Panc1 (cell line): Measurements from ENCODE around the gene CYSTM1. TPM values are rescaled to one million over a fixed set of nuclear protein-coding genes. Genes with fewer than 3 reads are reported as not detected.

Experiments used
- ATAC-seq: fragments of 200-7000 bp; cut with Tn5 transposase; 2 replicates; pipeline ENCODE4 v1.9.1; 2020; ENCODE audit warnings: mild to moderate bottlenecking, moderate library complexity
- BruUV-seq: library from RNA; stranded (reverse); fragments of 400-500 nt; replicated peaks from 2 replicates; lab custom pipeline; 2021; lab: Mats Ljungman, UMichigan
- CTCF ChIA-PET: fragments of 300-600 bp; sonication (Branson Sonifier 250); formaldehyde crosslinking; loops from one replicate; lab custom pipeline; 2022; ENCODE audit warnings: antibody characterized with exemption; lab: Charles Lee
- POLR2A ChIA-PET: fragments of 300-600 bp; sonication (Branson Sonifier 250); formaldehyde crosslinking; loops from one replicate; lab custom pipeline; 2022; ENCODE audit warnings: antibody characterized with exemption; lab: Charles Lee
- DNase-seq: peaks from one replicate; pipeline ENCODE4 v3.0.0-alpha.2; 2010; ENCODE audit warnings: low read depth, low spot score
- H3K27ac ChIP-seq: 2 replicates; pipeline ENCODE4 v1.5.1; 2011; ENCODE audit warnings: mild to moderate bottlenecking, low read length, inconsistent platforms
- H3K27me3 ChIP-seq: fragments of 200-500 bp; sonication (Bioruptor generic); 2 replicates; pipeline ENCODE4 v1.6.0; 2014; ENCODE audit warnings: low read length, inconsistent platforms; ENCODE audit not compliant: control insufficient read depth, insufficient read depth
- H3K36me3 ChIP-seq: fragments of 200-500 bp; sonication (Bioruptor generic); 2 replicates; pipeline ENCODE4 v1.5.1; 2014; ENCODE audit warnings: inconsistent platforms, mild to moderate bottlenecking, low read length, moderate library complexity; ENCODE audit not compliant: control insufficient read depth, insufficient read depth
- H3K4me1 ChIP-seq: 2 replicates; pipeline ENCODE4 v1.5.1; 2011; ENCODE audit warnings: inconsistent platforms, mild to moderate bottlenecking, low read length, moderate library complexity; ENCODE audit not compliant: control insufficient read depth, insufficient read depth
- H3K4me3 ChIP-seq, 2 experiments: 2 replicates each; pipeline ENCODE4 v1.5.1; 2011 to 2012; ENCODE audit warnings: low read depth in 2 of 2, low read length in 2 of 2, mild to moderate bottlenecking in 2 of 2, inconsistent platforms in 1 of 2, moderate library complexity in 1 of 2
- H3K9me3 ChIP-seq: fragments of 200-500 bp; sonication (Bioruptor generic); 2 replicates; pipeline ENCODE4 v1.5.1; 2014; ENCODE audit warnings: low read depth, mild to moderate bottlenecking, inconsistent platforms, low read length, moderate library complexity; ENCODE audit not compliant: control insufficient read depth, insufficient read depth
- CTCF ChIP-seq: fragments of 450-650 bp; IDR thresholded peaks from 2 replicates; pipeline ENCODE4 v1.5.1; 2017; ENCODE audit warnings: mild to moderate bottlenecking
- POLR2AphosphoS5 ChIP-seq: IDR thresholded peaks from 2 replicates; pipeline ENCODE4 v1.6.1; 2012; ENCODE audit warnings: mild to moderate bottlenecking, low read depth, low read length, moderate library complexity
- REST ChIP-seq, 2 experiments: IDR thresholded peaks; 2 replicates each; pipeline ENCODE4 v1.6.1; 2011 to 2012; ENCODE audit warnings: low read depth in 2 of 2, control low read depth in 1 of 2, low read length in 1 of 2, mild to moderate bottlenecking in 1 of 2, moderate library complexity in 1 of 2; ENCODE audit not compliant: insufficient read depth in 1 of 2
- SIN3A ChIP-seq: IDR thresholded peaks from 2 replicates; pipeline ENCODE4 v1.6.1; 2012; ENCODE audit warnings: low read depth, mild to moderate bottlenecking, low read length, moderate library complexity, borderline replicate concordance; ENCODE audit not compliant: insufficient read depth
- in situ Hi-C: cut with HindIII; loops from 2 replicates; pipeline ENCODE4 v1.10.0; 2016; ENCODE audit warnings: low sequenced_read_pairs, low pct_unique_long_range_greater_than_20kb
- intact Hi-C: fragments of 100-400 bp; cut with micrococcal nuclease; formaldehyde crosslinking; loops from one replicate; pipeline ENCODE4 v1.10.0; 2022; ENCODE audit not compliant: unreplicated experiment
- total RNA-seq: library from RNA; stranded (reverse); gene quantifications from one replicate; pipeline ENCODE4 v1.2.1, GENCODE V29; 2021; ENCODE audit not compliant: unreplicated experiment

Gene CYSTM1
- total RNA-seq, 1 experiment from 2014 or later: 126 TPM

- DNase-seq: no peak
- intact Hi-C loops (no loop called here), in situ Hi-C loops (no loop called here)
Measured at GRCh38 chr5:140239939-140240700, 65.1 kb downstream of the CYSTM1 start.

More at GRCh38 chr5:140239939-140240700, 65.1 kb downstream of the CYSTM1 start:
- Histone ChIP-seq H3K27me3 (no peaks in the 10 kb centered on the region), H3K9me3 (no peaks in the 10 kb centered on the region), H3K36me3 (no peaks in the 10 kb centered on the region), H3K4me1 (peaks cover 23% of the 10 kb centered on the region), H3K4me3 (no peak overlapping the region), H3K27ac (no peak overlapping the region)
- ChIA-PET CTCF (interaction anchor here (0.5 to 2.3 kb wide), 13 partner anchors 9 to 642 kb away, joined by 3 to 20 read pairs (median 3); partner anchors contain the start of gene HBEGF), POLR2A (interaction anchor here (1.1 kb wide), 1 partner anchor 119 kb away, joined by 3 read pairs; no protein-coding TSS in a partner anchor)
- TF ChIP-seq SIN3A (no peak), REST (IDR thresholded peaks at IDR 0.05; ENCODE audit: insufficient read depth in 1 of 2, low read depth in 2 of 2, low read length in 1 of 2) (no peak), CTCF (peak; percentile 88), POLR2AphosphoS5 (no peak)
- BruUV-seq: no TSS peak
- peak; percentile 76 for ATAC-seq
